GM18498 (cell line): ENCODE results near the gene EFHC1.
A peak's percentile ranks its signal among the peaks of the same experiment; 100 is the strongest.

Experiments used
- ATAC-seq: cut with Tn5 transposase; IDR thresholded peaks from one replicate; pipeline ENCODE4 v1.9.1; 2021; ENCODE audit warnings: mild to moderate bottlenecking, moderate library complexity; ENCODE audit not compliant: unreplicated experiment

The EFHC1 gene

GRCh38 chr6:52516269-52516668 is 96.1 kb downstream of the EFHC1 start:
- no peak for ATAC-seq

GRCh38 chr6:52516943-52517342 is 96.8 kb downstream of the EFHC1 start:
- ATAC-seq: no peak

GRCh38 chr6:52517502-52518278 is 97.5 kb downstream of the EFHC1 start:
- ATAC-seq: peak; percentile 90

- ATAC-seq: no peak
Observed at GRCh38 chr6:52518279-52518945, 98.3 kb downstream of the EFHC1 start.

- ATAC-seq: no peak
Observed at GRCh38 chr6:52519618-52520017, 99.5 kb downstream of the EFHC1 start.

- ATAC-seq: no peak
Observed at GRCh38 chr6:52522151-52522626, 102.0 kb downstream of the EFHC1 start.

GRCh38 chr6:52522655-52523054 is 102.5 kb downstream of the EFHC1 start:
- ATAC-seq: no peak

- ATAC-seq: no peak
Observed at GRCh38 chr6:52523378-52524142, 103.4 kb downstream of the EFHC1 start.

GRCh38 chr6:52524918-52525317 is 104.8 kb downstream of the EFHC1 start:
- no peak for ATAC-seq

GRCh38 chr6:52526634-52527033 is 106.5 kb downstream of the EFHC1 start:
- no peak for ATAC-seq

- ATAC-seq: no peak
Observed at GRCh38 chr6:52527436-52527835, 107.3 kb downstream of the EFHC1 start.

- no peak for ATAC-seq
Observed at GRCh38 chr6:52529311-52529710, 109.2 kb downstream of the EFHC1 start.

GRCh38 chr6:52530351-52530750 is 110.2 kb downstream of the EFHC1 start:
- ATAC-seq: no peak

- no peak for ATAC-seq
Observed at GRCh38 chr6:52531396-52531795, 111.3 kb downstream of the EFHC1 start.

GRCh38 chr6:52531834-52532233 is 111.7 kb downstream of the EFHC1 start:
- no peak for ATAC-seq

- ATAC-seq: no peak
Observed at GRCh38 chr6:52532457-52532856, 112.3 kb downstream of the EFHC1 start.

- ATAC-seq: no peak
Observed at GRCh38 chr6:52533491-52533890, 113.3 kb downstream of the EFHC1 start.

- ATAC-seq: no peak
Observed at GRCh38 chr6:52534363-52534762, 114.2 kb downstream of the EFHC1 start.

GRCh38 chr6:52534966-52535390 is 114.8 kb downstream of the EFHC1 start:
- ATAC-seq: peak; percentile 34

- ATAC-seq: no peak
Observed at GRCh38 chr6:52535711-52536423, 115.7 kb downstream of the EFHC1 start.

- peak; percentile 46 for ATAC-seq
Observed at GRCh38 chr6:52536424-52536916, 116.3 kb downstream of the EFHC1 start.
